Neural crest cell (in vitro differentiated cells): ENCODE measurements around the gene NTNG1. TPM values are rescaled to one million over a fixed set of nuclear protein-coding genes. Genes with fewer than 3 reads are reported as not detected.
A peak's percentile ranks its signal among the peaks of the same experiment; 100 is the strongest.

Source experiments
- DNase-seq: peaks from one replicate; pipeline ENCODE4 v3.0.0; 2021; ENCODE audit warnings: low read depth, mixed read lengths, low spot score
- H3K27ac Mint-ChIP-seq: one replicate; pipeline ENCODE4 v1.8.0; 2021; ENCODE audit warnings: mild to moderate bottlenecking, mixed read lengths; ENCODE audit not compliant: unreplicated experiment
- H3K27me3 Mint-ChIP-seq: 2 replicates; pipeline ENCODE4 v1.8.0; 2021; ENCODE audit warnings: low read depth, mild to moderate bottlenecking, mixed read lengths
- H3K36me3 Mint-ChIP-seq: 2 replicates; pipeline ENCODE4 v1.8.0; 2021; ENCODE audit warnings: low read depth, mild to moderate bottlenecking, mixed read lengths
- H3K4me1 Mint-ChIP-seq: 2 replicates; pipeline ENCODE4 v1.8.0; 2021; ENCODE audit warnings: mixed read lengths
- H3K4me3 Mint-ChIP-seq: one replicate; pipeline ENCODE4 v1.8.0; 2021; ENCODE audit warnings: mild to moderate bottlenecking, mixed read lengths
- H3K9me3 Mint-ChIP-seq: 2 replicates; pipeline ENCODE4 v1.8.0; 2021; ENCODE audit warnings: mixed read lengths
- total RNA-seq: library from RNA; stranded (reverse); gene quantifications from 2 replicates; pipeline ENCODE4 v1.2.1, GENCODE V29; 2021
- TF ChIP-seq, protein P1 (sequence below): fragments of 200-600 bp; sonication (generic); conservative IDR thresholded peaks from 2 replicates; pipeline ENCODE4 v1.5.0; 2021; ENCODE audit warnings: antibody characterized with exemption, mild to moderate bottlenecking

NTNG1 gene
- total RNA-seq, 1 donor from 2014 or later: 1.1 TPM

DNA sequence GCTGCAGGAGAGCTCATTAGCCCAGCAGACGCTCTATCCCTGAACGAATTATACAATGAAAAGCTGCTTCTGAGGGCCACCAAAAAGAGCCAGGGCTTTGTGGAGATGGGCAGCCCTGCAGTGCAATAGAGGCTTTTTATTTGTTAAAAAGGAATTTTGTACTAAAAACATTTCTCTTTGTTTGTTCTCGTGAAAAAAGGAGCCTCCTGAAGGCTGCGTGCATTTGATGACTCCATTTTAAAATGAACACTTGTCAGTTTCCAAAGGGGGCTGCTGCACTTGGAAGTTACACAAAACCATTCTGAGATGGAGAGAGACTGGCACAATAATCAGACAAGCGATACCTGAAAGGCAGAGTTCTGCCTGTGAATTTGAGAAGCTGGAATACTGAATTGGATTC lies 202.8 kb downstream of the NTNG1 start:
- no peaks in the 10 kb centered on the region for H3K36me3 Mint-ChIP-seq
- H3K4me3 Mint-ChIP-seq: no peak overlapping the region
- TF ChIP-seq, protein P1, sequence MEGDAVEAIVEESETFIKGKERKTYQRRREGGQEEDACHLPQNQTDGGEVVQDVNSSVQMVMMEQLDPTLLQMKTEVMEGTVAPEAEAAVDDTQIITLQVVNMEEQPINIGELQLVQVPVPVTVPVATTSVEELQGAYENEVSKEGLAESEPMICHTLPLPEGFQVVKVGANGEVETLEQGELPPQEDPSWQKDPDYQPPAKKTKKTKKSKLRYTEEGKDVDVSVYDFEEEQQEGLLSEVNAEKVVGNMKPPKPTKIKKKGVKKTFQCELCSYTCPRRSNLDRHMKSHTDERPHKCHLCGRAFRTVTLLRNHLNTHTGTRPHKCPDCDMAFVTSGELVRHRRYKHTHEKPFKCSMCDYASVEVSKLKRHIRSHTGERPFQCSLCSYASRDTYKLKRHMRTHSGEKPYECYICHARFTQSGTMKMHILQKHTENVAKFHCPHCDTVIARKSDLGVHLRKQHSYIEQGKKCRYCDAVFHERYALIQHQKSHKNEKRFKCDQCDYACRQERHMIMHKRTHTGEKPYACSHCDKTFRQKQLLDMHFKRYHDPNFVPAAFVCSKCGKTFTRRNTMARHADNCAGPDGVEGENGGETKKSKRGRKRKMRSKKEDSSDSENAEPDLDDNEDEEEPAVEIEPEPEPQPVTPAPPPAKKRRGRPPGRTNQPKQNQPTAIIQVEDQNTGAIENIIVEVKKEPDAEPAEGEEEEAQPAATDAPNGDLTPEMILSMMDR: no peak
- DNase-seq: no peak
- H3K27ac Mint-ChIP-seq: peak overlapping the region; percentile 21
- H3K27me3 Mint-ChIP-seq: no peaks in the 10 kb centered on the region
- peaks cover 14% of the 10 kb centered on the region for H3K4me1 Mint-ChIP-seq
- no peaks in the 10 kb centered on the region for H3K9me3 Mint-ChIP-seq

DNA sequence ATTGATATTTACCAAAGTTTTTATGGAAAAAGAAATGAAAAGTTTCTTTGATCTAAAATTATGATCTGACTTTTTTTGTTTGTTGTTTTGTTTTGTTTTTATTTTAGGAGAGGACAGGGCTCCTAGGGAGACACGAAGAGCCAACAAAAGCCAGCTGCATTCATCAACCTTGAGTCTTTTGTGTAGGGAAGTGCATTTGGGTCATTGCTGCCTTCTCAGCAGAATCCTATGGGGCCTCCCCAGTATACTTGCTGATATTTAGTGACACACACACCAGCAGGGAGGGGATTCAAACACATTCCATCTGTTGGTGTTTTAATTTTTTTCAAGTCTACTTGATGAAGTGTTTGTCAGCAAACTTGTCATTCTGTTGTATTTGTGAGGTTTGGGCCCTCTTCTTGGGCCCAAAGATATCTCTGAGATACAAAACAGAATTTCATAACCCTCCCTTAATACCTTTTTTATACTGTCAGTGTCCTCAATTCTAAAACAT lies 203.5 kb downstream of the NTNG1 start:
- peaks cover 14% of the 10 kb centered on the region for H3K4me1 Mint-ChIP-seq
- no peak overlapping the region for H3K4me3 Mint-ChIP-seq
- no peak for DNase-seq
- peak overlapping the region; percentile 14 for H3K27ac Mint-ChIP-seq
- TF ChIP-seq, protein P1: no peak
- H3K9me3 Mint-ChIP-seq: no peaks in the 10 kb centered on the region
- H3K36me3 Mint-ChIP-seq: no peaks in the 10 kb centered on the region
- no peaks in the 10 kb centered on the region for H3K27me3 Mint-ChIP-seq

DNA sequence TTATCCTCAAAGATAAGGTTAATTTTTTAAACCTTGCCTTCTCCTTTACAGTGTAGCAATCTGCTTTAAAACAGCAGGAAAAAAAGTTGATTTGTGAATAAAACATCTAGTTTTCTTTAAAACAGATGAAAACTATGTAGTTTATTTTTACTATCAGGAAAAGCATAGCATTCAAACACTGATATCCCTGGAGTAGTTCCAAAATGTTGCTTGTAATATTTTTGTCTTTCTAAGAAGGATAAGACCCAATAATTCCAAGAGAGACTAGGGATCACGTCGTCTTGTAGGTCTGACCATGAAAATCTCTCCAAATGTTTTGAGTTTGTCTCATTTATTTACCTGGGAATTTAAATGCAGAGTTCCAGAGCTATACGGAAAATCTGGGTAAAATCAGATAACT lies 204.0 kb downstream of the NTNG1 start:
- no peaks in the 10 kb centered on the region for H3K27me3 Mint-ChIP-seq
- TF ChIP-seq, protein P1: no peak
- H3K4me3 Mint-ChIP-seq: no peak overlapping the region
- peaks cover 14% of the 10 kb centered on the region for H3K4me1 Mint-ChIP-seq
- no peak for DNase-seq
- peak overlapping the region; percentile 57 for H3K27ac Mint-ChIP-seq
- H3K9me3 Mint-ChIP-seq: no peaks in the 10 kb centered on the region
- no peaks in the 10 kb centered on the region for H3K36me3 Mint-ChIP-seq

GRCh38 chr1:107352850-107353249 lies 212.0 kb downstream of the NTNG1 start:
- no peaks in the 10 kb centered on the region for H3K36me3 Mint-ChIP-seq
- no peak for DNase-seq
- no peaks in the 10 kb centered on the region for H3K27me3 Mint-ChIP-seq
- H3K4me1 Mint-ChIP-seq: no peaks in the 10 kb centered on the region
- TF ChIP-seq, protein P1: no peak
- no peak overlapping the region for H3K27ac Mint-ChIP-seq
- peaks cover 7% of the 10 kb centered on the region for H3K9me3 Mint-ChIP-seq
- H3K4me3 Mint-ChIP-seq: no peak overlapping the region

DNA sequence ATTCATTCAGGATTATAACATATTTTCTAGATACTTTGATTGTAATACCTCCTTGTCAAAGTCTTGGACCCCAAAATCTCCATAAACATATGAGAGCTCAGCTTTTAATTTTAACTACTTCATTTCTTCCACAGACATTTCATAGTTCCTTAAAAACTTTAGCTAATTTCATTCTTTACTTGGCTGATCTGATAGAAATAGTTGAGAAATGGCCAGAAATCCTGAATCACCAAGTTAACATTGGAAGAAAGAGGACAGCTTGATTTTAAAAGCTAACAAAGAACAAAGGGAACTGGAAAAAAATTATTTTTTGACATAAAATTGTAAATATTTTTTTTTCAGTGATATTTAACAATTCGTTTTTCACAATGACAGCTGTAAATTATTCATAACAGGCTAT lies 216.5 kb downstream of the NTNG1 start:
- H3K27me3 Mint-ChIP-seq: no peaks in the 10 kb centered on the region
- H3K9me3 Mint-ChIP-seq: peaks cover 3% of the 10 kb centered on the region
- no peak overlapping the region for H3K4me3 Mint-ChIP-seq
- H3K27ac Mint-ChIP-seq: no peak overlapping the region
- TF ChIP-seq, protein P1: no peak
- H3K4me1 Mint-ChIP-seq: no peaks in the 10 kb centered on the region
- DNase-seq: no peak
- no peaks in the 10 kb centered on the region for H3K36me3 Mint-ChIP-seq
